ENCODE data around the gene AUTS2. TPM values are rescaled to one million over a fixed set of nuclear protein-coding genes. Genes with fewer than 3 reads are reported as not detected.

The AUTS2 gene
- total RNA-seq, 4 donors from 2014 or later: 14.9 to 27.2 (median 17.5) TPM

GRCh38 chr7:70556761-70557160, 958.5 kb downstream of the AUTS2 start:
- Histone ChIP-seq H3K27me3 (no peaks in the 10 kb centered on the region), H3K36me3 (no peaks in the 10 kb centered on the region), H3K9me3 (no peaks in the 10 kb centered on the region), H3K27ac (no peak overlapping the region), H3K4me1 (peaks cover 4 to 7% of the 10 kb centered on the region in 2 donors), H3K4me3 (replicated peaks in 1 of 3) (no peak overlapping the region)
- WGBS, 2 donors: 95 to 96% methylated on average over 2 of the region's 2 CpGs
- DNase-seq: no peak
- TF ChIP-seq CTCF (IDR thresholded peaks at IDR 0.05) (no peak), POLR2A (IDR thresholded peaks at IDR 0.05) (no peak)
- intact Hi-C loops (cut with DNase I): no loop called here

- DNase-seq: no peak
- H3K4me3 ChIP-seq (replicated peaks in 1 of 3): no peak overlapping the region
- H3K9me3 ChIP-seq: no peaks in the 10 kb centered on the region
- TF ChIP-seq CTCF (IDR thresholded peaks at IDR 0.05): no peak
- no peak for TF ChIP-seq POLR2A (IDR thresholded peaks at IDR 0.05)
- intact Hi-C loops (cut with DNase I): no loop called here
- no peaks in the 10 kb centered on the region for H3K27me3 ChIP-seq
- H3K4me1 ChIP-seq: peaks cover 4 to 7% of the 10 kb centered on the region in 2 donors
- H3K27ac ChIP-seq: no peak overlapping the region
- 80 to 88% methylated on average over 4 of the region's 4 CpGs for WGBS, 2 donors
- no peaks in the 10 kb centered on the region for H3K36me3 ChIP-seq
Observed at GRCh38 chr7:70557338-70557737, 959.1 kb downstream of the AUTS2 start.

GRCh38 chr7:70559815-70560214, 961.5 kb downstream of the AUTS2 start:
- H3K4me3 ChIP-seq (replicated peaks in 1 of 3): no peak overlapping the region
- TF ChIP-seq CTCF (IDR thresholded peaks at IDR 0.05): no peak
- TF ChIP-seq POLR2A (IDR thresholded peaks at IDR 0.05): no peak
- no peaks in the 10 kb centered on the region for H3K27me3 ChIP-seq
- intact Hi-C loops (cut with DNase I): no loop called here
- H3K27ac ChIP-seq: no peak overlapping the region
- no peaks in the 10 kb centered on the region for H3K36me3 ChIP-seq
- no peak for DNase-seq
- no peaks in the 10 kb centered on the region for H3K4me1 ChIP-seq
- 96 to 97% methylated on average over 5 of the region's 5 CpGs for WGBS, 2 donors
- no peaks in the 10 kb centered on the region for H3K9me3 ChIP-seq

- no peak overlapping the region for H3K4me3 ChIP-seq (replicated peaks in 1 of 3)
- DNase-seq: no peak
- peaks cover 16 to 20% of the 10 kb centered on the region in 2 donors for H3K4me1 ChIP-seq
- no peaks in the 10 kb centered on the region for H3K9me3 ChIP-seq
- TF ChIP-seq POLR2A (IDR thresholded peaks at IDR 0.05) (no peak), CTCF (IDR thresholded peaks at IDR 0.05) (no peak)
- intact Hi-C loops (cut with DNase I): no loop called here
- H3K27me3 ChIP-seq: no peaks in the 10 kb centered on the region
- no peak overlapping the region for H3K27ac ChIP-seq
- H3K36me3 ChIP-seq: no peaks in the 10 kb centered on the region
- 90 to 93% methylated on average over 2 of the region's 2 CpGs for WGBS, 2 donors
Observed at GRCh38 chr7:70563960-70564359, 965.7 kb downstream of the AUTS2 start.

GRCh38 chr7:70565721-70566370, 967.6 kb downstream of the AUTS2 start:
- intact Hi-C loops (cut with DNase I): no loop called here

More at GRCh38 chr7:70565721-70566370, 967.6 kb downstream of the AUTS2 start:
- Histone ChIP-seq H3K4me1 (peaks cover 27 to 32% of the 10 kb centered on the region in 2 donors), H3K4me3 (replicated peaks in 1 of 3) (no peak overlapping the region), H3K36me3 (no peaks in the 10 kb centered on the region), H3K27ac (no peak overlapping the region), H3K27me3 (no peaks in the 10 kb centered on the region), H3K9me3 (no peaks in the 10 kb centered on the region)
- TF ChIP-seq POLR2A (IDR thresholded peaks at IDR 0.05): no peak
- TF ChIP-seq CTCF (IDR thresholded peaks at IDR 0.05): no peak
- DNase-seq: no peak
- 42 to 52% methylated on average over 4 of the region's 4 CpGs for whole genome bisulfite sequencing, 2 donors

All from thyroid gland (tissue), 4 donors.